Measurements from ENCODE around the gene ZNF883.

DNA sequence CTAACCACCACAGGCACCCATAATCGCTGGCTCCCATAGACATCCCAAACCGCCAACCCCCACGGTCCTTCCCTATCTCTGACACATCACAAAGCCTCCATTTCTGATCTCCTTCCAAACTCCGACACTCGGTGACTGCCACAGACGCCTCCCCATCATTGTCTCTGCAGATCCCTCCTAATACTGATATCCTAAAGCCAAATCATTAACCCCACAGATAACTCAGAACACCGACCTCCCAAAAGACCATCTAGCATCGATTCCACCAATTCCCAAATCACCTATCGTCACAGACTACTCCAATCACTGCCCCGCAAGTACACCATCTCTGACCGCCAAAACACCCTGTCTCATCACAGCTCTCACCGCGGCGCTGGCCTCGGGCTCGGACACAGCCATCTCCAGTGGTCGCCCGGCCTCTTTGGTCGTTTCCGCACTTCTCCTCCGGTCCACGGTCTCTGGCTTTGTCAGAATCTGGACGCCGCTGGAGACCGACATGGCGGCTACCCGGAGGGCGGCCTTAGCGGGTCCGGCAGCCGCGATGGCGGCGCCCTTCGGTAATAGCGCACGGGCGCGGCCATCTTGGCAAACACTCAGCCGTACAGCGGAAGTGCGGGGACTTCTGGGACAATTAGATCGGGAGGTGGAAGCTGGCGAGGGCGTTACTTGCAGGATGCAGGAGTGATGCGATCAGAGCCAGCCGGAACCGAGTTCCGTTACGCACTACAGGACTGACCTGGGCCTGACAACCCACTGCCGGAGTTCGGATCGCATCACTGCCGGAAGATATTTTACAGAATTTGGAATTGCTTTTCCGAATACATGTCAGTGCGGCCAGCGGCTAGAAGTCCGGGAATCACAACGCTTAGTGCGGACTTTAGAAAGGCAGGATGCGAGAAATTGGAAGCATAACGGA is 44.5 kb upstream of the ZNF883 start, which contains the start of gene ZFP37:
- TF ChIP-seq, protein P1, sequence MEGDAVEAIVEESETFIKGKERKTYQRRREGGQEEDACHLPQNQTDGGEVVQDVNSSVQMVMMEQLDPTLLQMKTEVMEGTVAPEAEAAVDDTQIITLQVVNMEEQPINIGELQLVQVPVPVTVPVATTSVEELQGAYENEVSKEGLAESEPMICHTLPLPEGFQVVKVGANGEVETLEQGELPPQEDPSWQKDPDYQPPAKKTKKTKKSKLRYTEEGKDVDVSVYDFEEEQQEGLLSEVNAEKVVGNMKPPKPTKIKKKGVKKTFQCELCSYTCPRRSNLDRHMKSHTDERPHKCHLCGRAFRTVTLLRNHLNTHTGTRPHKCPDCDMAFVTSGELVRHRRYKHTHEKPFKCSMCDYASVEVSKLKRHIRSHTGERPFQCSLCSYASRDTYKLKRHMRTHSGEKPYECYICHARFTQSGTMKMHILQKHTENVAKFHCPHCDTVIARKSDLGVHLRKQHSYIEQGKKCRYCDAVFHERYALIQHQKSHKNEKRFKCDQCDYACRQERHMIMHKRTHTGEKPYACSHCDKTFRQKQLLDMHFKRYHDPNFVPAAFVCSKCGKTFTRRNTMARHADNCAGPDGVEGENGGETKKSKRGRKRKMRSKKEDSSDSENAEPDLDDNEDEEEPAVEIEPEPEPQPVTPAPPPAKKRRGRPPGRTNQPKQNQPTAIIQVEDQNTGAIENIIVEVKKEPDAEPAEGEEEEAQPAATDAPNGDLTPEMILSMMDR (conservative IDR thresholded peaks at IDR 0.05; ENCODE audit: low read depth in 2 of 2), result no peak
- TF ChIP-seq POLR2AphosphoS5 (IDR thresholded peaks at IDR 0.05; ENCODE audit: low read depth) (peak; percentile 68), EZH2 (IDR thresholded peaks at IDR 0.05; ENCODE audit: low read depth, unreplicated experiment) (peak; percentile 75)
- TF ChIP-seq, protein P2, sequence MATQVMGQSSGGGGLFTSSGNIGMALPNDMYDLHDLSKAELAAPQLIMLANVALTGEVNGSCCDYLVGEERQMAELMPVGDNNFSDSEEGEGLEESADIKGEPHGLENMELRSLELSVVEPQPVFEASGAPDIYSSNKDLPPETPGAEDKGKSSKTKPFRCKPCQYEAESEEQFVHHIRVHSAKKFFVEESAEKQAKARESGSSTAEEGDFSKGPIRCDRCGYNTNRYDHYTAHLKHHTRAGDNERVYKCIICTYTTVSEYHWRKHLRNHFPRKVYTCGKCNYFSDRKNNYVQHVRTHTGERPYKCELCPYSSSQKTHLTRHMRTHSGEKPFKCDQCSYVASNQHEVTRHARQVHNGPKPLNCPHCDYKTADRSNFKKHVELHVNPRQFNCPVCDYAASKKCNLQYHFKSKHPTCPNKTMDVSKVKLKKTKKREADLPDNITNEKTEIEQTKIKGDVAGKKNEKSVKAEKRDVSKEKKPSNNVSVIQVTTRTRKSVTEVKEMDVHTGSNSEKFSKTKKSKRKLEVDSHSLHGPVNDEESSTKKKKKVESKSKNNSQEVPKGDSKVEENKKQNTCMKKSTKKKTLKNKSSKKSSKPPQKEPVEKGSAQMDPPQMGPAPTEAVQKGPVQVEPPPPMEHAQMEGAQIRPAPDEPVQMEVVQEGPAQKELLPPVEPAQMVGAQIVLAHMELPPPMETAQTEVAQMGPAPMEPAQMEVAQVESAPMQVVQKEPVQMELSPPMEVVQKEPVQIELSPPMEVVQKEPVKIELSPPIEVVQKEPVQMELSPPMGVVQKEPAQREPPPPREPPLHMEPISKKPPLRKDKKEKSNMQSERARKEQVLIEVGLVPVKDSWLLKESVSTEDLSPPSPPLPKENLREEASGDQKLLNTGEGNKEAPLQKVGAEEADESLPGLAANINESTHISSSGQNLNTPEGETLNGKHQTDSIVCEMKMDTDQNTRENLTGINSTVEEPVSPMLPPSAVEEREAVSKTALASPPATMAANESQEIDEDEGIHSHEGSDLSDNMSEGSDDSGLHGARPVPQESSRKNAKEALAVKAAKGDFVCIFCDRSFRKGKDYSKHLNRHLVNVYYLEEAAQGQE (IDR thresholded peaks at IDR 0.05; ENCODE audit: unreplicated experiment), result no peak

All from GM23338 (cell line).